GM21528 (cell line): Measurements from ENCODE around the gene EPDR1.
A peak's percentile ranks its signal among the peaks of the same experiment; 100 is the strongest.

Experiments
- ATAC-seq: cut with Tn5 transposase; IDR thresholded peaks from one replicate; pipeline ENCODE4 v1.9.1; 2021; ENCODE audit warnings: mild to moderate bottlenecking, moderate library complexity; ENCODE audit not compliant: unreplicated experiment, low FRiP score

Gene EPDR1

DNA sequence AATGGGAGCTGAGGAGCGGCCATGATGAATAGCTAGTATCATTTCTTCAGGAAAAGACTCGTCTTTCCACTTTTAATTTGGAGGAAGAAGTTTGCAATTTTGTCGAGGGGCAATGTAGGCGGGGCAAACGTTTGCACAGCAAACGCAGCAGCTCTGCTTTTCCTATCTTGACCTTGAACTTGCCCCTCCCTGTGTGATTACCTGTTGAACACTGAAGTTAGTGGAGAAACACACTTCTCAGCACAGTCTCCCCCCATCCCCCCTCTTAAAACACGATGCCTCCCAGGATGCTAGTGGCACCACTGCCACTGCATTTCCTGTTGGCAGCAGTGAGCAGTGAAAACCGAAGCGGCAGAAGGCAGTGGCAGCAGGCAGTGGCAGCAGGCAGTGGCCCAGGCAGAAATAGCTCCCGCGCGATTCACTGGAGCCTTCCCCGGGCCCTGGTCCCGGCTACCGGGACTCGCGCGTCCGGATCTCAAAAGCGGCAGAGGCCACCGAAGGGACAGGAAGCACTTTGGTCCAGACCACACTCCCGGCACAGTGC is at the start of gene EPDR1:
EPDR1 (plus strand) TSS at position 336 of the 544 bp plus-strand sequence. CDS start 300 bp downstream, outside the sequence.
- ATAC-seq, result peak; percentile 50

- ATAC-seq, result no peak
These were observed 38.4 kb upstream of the EPDR1 start for GRCh38 chr7:37882086-37882485.

DNA sequence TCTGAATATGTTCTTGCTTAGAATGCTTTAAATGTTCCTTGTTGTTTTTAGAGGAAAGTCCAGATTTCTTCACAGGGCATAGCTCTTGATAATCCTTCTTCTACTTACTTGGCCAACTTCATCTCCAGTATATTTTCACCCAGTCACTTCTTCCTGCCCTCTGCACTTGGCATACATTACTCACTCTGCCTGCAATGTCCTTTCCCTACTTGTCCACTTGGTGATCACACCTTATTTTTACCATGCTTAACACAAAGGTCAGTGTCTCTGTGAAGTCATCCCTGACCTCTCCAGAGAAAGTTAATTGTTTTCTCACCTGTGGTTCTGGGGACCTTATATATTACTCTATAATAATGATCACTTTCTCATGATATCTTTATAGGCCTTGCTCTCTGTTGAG is 27.1 kb upstream of the EPDR1 start:
- ATAC-seq, result no peak

GRCh38 chr7:37894671-37895070 is 25.8 kb upstream of the EPDR1 start:
- ATAC-seq, result no peak

DNA sequence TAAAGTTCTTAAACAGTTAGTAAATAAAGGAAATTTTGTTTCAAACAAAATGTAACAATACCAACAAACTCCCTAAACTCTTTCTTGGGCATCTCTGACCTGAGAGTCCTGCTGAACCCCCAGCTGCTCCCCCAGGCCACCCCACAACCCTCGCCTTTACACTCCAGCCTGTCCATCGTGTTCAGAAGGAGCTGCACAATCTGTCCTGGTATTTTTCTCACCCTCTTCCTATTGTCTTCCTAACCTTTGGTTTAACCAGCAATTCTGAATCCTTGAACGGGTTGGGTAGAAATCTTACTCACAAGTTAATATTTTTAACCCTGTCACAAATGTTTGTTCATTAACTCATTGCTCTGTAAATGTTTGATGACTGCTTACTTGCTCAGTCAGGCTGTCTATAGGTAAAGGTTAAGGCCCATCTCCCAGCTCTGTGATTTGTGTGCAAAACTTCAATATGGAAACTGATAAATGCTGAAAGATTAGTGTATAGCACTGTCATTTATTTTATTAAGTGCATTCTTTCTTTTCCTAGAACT is 20.7 kb upstream of the EPDR1 start:
- ATAC-seq, result no peak

DNA sequence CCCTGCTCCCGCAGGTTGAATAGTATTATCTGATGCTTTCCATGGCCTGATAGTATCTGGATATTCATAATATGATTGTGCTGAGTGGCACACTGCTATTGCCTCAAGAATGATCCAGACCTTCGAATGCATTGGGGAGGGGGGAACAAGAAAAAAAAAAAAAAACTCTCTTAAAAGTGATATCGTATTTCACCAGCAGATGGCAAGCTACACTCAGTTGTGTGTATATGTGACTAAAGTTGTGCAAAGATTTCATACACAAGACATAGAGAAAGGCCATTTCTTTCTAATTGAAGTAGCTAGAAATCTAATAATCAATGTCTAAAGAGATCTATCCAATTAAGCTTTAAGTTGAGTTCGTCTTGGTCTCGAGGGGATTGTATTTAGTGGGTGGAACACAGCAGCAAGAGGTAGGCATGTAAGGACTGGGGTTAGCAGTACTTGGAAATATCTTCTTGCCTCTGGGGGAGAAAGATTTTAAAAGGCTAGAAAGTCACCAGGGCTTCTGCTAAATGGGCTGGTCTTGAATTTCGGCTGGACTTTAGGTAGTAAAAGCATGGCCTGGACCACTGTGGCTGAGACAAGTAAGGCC is 19.1 kb upstream of the EPDR1 start:
- no peak for ATAC-seq

GRCh38 chr7:37901890-37902524 is 18.4 kb upstream of the EPDR1 start:
- no peak for ATAC-seq

DNA sequence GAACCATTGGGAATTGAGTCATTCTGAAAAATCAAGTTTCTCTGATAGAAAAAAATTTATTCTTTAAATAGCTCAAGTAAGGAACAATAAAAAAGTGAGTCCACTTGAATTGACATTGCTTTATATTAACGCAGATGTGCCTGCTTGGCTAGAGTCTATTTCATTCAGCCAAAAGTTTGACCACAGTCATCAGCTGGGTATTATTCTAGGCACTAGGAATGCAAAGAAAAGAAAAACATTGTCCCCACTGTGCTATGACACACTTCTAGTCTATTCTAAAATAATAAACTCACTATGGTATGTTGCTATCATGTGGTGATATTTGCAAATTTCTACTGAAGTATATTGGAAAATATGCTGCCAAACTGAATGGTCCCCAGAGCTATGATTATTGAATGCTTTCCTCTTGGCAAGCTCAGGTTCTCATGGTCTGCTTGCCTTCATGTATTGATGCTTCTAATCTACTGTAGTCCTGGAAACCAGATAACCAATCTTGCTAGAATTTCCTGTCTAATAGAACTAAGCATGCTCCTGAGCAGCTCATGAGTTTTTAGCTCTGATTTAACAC is 12.1 kb upstream of the EPDR1 start:
- no peak for ATAC-seq

DNA sequence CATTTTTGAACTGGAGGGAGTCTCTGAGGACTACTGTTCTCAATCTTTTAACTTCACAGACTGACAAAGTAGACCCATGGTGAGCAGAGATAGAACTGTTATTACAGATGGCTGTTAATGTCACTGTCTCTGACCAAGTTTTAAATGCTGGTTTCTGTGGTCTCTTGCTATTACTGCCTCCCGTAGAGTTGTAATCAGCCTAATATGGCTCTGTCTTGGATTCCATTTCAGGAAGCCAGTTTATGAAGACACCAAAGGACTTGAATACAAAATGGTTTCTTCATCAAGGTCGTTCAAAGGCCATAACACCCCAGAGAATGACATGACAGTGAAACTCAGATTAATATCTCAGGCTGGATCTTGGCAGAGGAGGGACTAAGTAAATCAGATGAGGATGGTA is 7.7 kb upstream of the EPDR1 start:
- no peak for ATAC-seq

DNA sequence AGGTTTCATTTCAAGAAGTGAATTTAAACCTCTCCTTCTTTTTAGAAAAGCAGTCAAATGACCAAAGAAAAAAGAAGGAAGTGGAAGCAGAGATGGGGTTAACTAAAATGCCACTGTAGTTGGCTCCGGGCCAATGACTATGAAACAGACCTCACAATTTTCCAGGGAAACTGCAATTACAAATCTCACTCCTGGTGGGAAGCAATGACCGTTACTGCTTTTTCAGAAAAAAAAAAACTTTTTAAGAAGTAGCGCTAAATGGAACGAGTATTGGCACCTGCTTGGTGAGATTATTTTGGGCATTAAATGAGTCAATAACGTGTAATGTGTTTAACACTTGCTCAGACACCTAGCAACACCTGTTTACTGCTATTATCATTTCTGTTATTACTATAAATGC is 5.0 kb upstream of the EPDR1 start:
- ATAC-seq, result no peak

- no peak for ATAC-seq
These were observed 4.3 kb upstream of the EPDR1 start for GRCh38 chr7:37916017-37916672.

GRCh38 chr7:37916673-37917660 is 3.5 kb upstream of the EPDR1 start, which contains the start of gene SFRP4:
Gene SFRP4, minus strand, starts transcription at chr7:37916817. Its CDS starts 280 bp downstream, at chr7:37916537.
- no peak for ATAC-seq

DNA sequence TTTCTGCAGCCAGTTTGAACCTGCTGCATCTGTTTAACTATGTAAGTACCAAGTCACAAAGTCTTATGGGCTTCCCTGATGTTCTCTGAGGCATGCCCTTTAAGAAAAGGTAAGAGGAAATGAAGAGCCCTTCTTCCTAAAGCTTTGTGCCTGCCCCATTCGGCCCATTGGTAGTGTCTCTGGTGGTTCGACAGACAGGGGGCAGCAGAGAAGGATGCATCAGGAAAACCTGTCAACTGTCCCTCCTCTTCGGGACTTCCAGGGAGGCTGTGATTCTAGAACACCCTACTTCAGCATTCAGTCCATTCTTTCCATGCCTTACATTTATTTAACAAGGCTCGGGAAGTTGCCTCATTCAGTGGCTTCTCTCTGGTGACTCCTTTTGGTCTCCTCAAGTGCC is 1.9 kb upstream of the EPDR1 start:
- ATAC-seq, result no peak

DNA sequence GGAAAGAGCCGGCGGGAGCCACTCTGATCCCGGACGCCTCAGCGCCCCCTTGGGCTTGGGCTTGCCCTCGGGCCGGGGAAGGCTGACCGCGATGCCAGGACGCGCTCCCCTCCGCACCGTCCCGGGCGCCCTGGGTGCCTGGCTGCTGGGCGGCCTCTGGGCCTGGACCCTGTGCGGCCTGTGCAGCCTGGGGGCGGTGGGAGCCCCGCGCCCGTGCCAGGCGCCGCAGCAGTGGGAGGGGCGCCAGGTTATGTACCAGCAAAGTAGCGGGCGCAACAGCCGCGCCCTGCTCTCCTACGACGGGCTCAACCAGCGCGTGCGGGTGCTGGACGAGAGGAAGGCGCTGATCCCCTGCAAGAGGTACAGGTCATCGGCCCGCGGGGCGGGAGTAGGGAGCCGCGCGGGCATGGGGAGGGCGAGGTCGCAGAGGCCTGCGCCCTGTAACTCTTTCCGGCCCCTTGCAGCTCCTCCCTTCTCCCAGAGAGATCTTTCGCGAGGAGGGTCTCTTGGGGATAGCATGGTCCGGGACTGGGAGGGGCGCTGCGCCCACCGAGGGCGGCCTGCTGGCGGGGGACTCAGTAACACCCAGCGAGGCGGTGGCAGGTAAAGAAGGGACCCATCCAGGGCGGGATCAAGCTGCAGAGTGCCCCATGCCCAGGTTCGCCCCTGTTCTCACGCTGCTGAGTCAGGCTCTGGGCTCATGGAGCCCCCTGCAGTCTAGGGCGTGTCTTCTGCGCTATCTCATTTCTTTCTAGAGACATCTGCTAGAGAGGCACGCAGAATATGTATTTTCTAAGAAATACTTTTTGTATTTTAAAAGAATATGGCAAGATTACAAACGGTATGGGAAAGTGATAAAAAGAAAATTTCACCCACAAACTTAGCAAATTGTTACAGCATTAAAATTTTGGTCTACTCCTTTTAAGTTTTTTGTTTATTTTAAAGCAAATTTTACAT is 687 bp downstream of the EPDR1 start:
- peak; percentile 52 for ATAC-seq

DNA sequence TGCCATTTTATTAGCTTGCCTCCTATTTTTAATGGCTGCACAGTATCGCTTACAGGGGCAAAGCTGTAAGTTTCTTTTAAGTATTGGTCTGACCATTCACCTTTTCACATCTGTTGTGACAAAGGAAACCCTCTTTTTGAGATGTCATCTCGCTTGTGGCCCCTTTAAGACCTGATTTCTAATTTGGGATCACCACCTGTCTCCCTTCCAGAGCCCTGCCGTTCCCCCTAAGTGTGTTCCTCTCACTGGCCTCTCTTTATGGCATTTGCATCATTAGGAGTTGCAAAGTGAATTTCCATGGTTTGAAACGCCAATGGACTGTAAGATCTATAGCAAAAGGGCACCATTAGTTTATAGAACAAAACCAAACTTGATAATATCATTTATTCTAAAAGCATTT is 1.4 kb downstream of the EPDR1 start:
- no peak for ATAC-seq

GRCh38 chr7:37923996-37924395 is 3.6 kb downstream of the EPDR1 start:
- no peak for ATAC-seq

DNA sequence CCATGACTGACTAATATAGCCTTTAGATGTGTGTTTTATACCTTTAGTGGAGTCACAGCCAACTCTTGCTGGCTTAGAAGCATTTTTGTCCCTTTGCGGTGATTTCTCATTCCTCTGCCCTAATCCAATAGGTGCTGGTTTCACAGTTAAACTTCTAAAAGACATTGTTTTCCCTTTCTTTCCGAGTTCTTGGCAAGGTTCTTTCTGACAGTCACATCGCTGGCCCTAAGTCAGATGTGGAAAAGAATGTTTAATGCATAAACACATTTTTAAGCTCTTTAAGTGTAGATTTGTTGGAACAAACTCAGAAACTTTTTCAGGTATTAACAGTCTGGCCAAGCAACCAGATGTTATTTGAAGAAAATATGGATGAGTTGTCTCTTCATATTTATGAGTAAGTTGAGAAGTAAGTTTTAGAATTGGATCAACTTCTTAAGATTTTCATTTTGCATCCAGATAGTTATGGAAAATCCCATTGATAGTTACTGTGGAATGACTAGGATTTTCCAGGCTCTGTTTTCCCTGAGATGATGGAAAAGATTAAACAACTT is 4.1 kb downstream of the EPDR1 start:
- ATAC-seq, result no peak

GRCh38 chr7:37925620-37926019 is 5.2 kb downstream of the EPDR1 start:
- no peak for ATAC-seq
